ENCODE results near the gene C16orf89. TPM values are rescaled to one million over a fixed set of nuclear protein-coding genes. Genes with fewer than 3 reads are reported as not detected.

Gene C16orf89
- total RNA-seq, 1 donor from 2014 or later: not detected

- H4K20me1 ChIP-seq (ENCODE audit: insufficient read depth, low read length): no peaks in the 10 kb centered on the region
- H3K9me3 ChIP-seq (ENCODE audit: insufficient read depth, low read depth, low read length): no peaks in the 10 kb centered on the region
- peaks cover 14% of the 10 kb centered on the region for H3K27me3 Mint-ChIP-seq (ENCODE audit: low read depth, unreplicated experiment)
- FAIRE-seq: no peak
- no peak overlapping the region for H2AFZ ChIP-seq (ENCODE audit: low read depth, low read length)
- no peak overlapping the region for H3K9ac ChIP-seq (ENCODE audit: low read length)
- no peak for DNase-seq (ENCODE audit: low read depth)
- no peak for TF ChIP-seq CTCF (IDR thresholded peaks at IDR 0.05; ENCODE audit: insufficient read depth, low read depth, low read length)
- peaks cover 2% of the 10 kb centered on the region for H3K27me3 ChIP-seq (ENCODE audit: insufficient read depth, low read length)
- H3K4me1 Mint-ChIP-seq (ENCODE audit: low read depth, unreplicated experiment): no peaks in the 10 kb centered on the region
- no peaks in the 10 kb centered on the region for H3K4me1 ChIP-seq (ENCODE audit: insufficient read depth, low read length)
- H3K27ac ChIP-seq (ENCODE audit: low read depth, low read length): no peak overlapping the region
- no peak overlapping the region for H3K4me3 ChIP-seq (ENCODE audit: insufficient read depth, low read depth, low read length)
- no peaks in the 10 kb centered on the region for H3K36me3 Mint-ChIP-seq (ENCODE audit: low read depth, unreplicated experiment)
- H3K36me3 ChIP-seq (ENCODE audit: insufficient read depth, low read length): no peaks in the 10 kb centered on the region
- no peaks in the 10 kb centered on the region for H3K79me2 ChIP-seq (ENCODE audit: insufficient read depth, low read length)
- no peak overlapping the region for H3K27ac Mint-ChIP-seq (ENCODE audit: unreplicated experiment)
- H3K9me3 Mint-ChIP-seq (ENCODE audit: unreplicated experiment): no peaks in the 10 kb centered on the region
- H3K4me2 ChIP-seq (ENCODE audit: low read length): no peak overlapping the region
- H3K4me3 Mint-ChIP-seq (ENCODE audit: unreplicated experiment): no peak overlapping the region
Measured at GRCh38 chr16:5004311-5004710, 61.4 kb downstream of the C16orf89 start.

- H3K27ac Mint-ChIP-seq (ENCODE audit: unreplicated experiment): no peak overlapping the region
- no peak for FAIRE-seq
- H3K4me1 Mint-ChIP-seq (ENCODE audit: low read depth, unreplicated experiment): no peaks in the 10 kb centered on the region
- Histone ChIP-seq H3K27me3 (ENCODE audit: insufficient read depth, low read length) (peaks cover 5% of the 10 kb centered on the region), H3K36me3 (ENCODE audit: insufficient read depth, low read length) (no peaks in the 10 kb centered on the region), H3K4me3 (ENCODE audit: insufficient read depth, low read depth, low read length) (no peak overlapping the region), H3K79me2 (ENCODE audit: insufficient read depth, low read length) (no peaks in the 10 kb centered on the region), H3K9me3 (ENCODE audit: insufficient read depth, low read depth, low read length) (no peaks in the 10 kb centered on the region), H4K20me1 (ENCODE audit: insufficient read depth, low read length) (no peaks in the 10 kb centered on the region), H2AFZ (ENCODE audit: low read depth, low read length) (no peak overlapping the region), H3K4me1 (ENCODE audit: insufficient read depth, low read length) (no peaks in the 10 kb centered on the region), H3K27ac (ENCODE audit: low read depth, low read length) (no peak overlapping the region), H3K9ac (ENCODE audit: low read length) (no peak overlapping the region), H3K4me2 (ENCODE audit: low read length) (no peak overlapping the region)
- H3K27me3 Mint-ChIP-seq (ENCODE audit: low read depth, unreplicated experiment): peaks cover 11% of the 10 kb centered on the region
- no peak for TF ChIP-seq EZH2 (IDR thresholded peaks at IDR 0.05; ENCODE audit: insufficient read depth, low read length)
- TF ChIP-seq CTCF (IDR thresholded peaks at IDR 0.05; ENCODE audit: insufficient read depth, low read depth, low read length): no peak
- H3K4me3 Mint-ChIP-seq (ENCODE audit: unreplicated experiment): no peak overlapping the region
- DNase-seq (ENCODE audit: low read depth): no peak
- no peaks in the 10 kb centered on the region for H3K36me3 Mint-ChIP-seq (ENCODE audit: low read depth, unreplicated experiment)
- no peaks in the 10 kb centered on the region for H3K9me3 Mint-ChIP-seq (ENCODE audit: unreplicated experiment)
Measured at GRCh38 chr16:5003828-5004227, 61.9 kb downstream of the C16orf89 start.

GRCh38 chr16:5003211-5003610 lies 62.5 kb downstream of the C16orf89 start:
- Histone ChIP-seq H3K27ac (ENCODE audit: low read depth, low read length) (no peak overlapping the region), H3K4me2 (ENCODE audit: low read length) (no peak overlapping the region), H2AFZ (ENCODE audit: low read depth, low read length) (no peak overlapping the region), H3K36me3 (ENCODE audit: insufficient read depth, low read length) (no peaks in the 10 kb centered on the region), H3K4me1 (ENCODE audit: insufficient read depth, low read length) (no peaks in the 10 kb centered on the region), H3K9ac (ENCODE audit: low read length) (no peak overlapping the region), H3K27me3 (ENCODE audit: insufficient read depth, low read length) (peaks cover 5% of the 10 kb centered on the region), H4K20me1 (ENCODE audit: insufficient read depth, low read length) (no peaks in the 10 kb centered on the region), H3K9me3 (ENCODE audit: insufficient read depth, low read depth, low read length) (no peaks in the 10 kb centered on the region), H3K79me2 (ENCODE audit: insufficient read depth, low read length) (no peaks in the 10 kb centered on the region), H3K4me3 (ENCODE audit: insufficient read depth, low read depth, low read length) (no peak overlapping the region)
- H3K36me3 Mint-ChIP-seq (ENCODE audit: low read depth, unreplicated experiment): no peaks in the 10 kb centered on the region
- H3K27ac Mint-ChIP-seq (ENCODE audit: unreplicated experiment): no peak overlapping the region
- DNase-seq (ENCODE audit: low read depth) (no peak), FAIRE-seq (no peak)
- peaks cover 11% of the 10 kb centered on the region for H3K27me3 Mint-ChIP-seq (ENCODE audit: low read depth, unreplicated experiment)
- TF ChIP-seq EZH2 (IDR thresholded peaks at IDR 0.05; ENCODE audit: insufficient read depth, low read length) (no peak), CTCF (IDR thresholded peaks at IDR 0.05; ENCODE audit: insufficient read depth, low read depth, low read length) (no peak)
- no peaks in the 10 kb centered on the region for H3K9me3 Mint-ChIP-seq (ENCODE audit: unreplicated experiment)
- H3K4me3 Mint-ChIP-seq (ENCODE audit: unreplicated experiment): no peak overlapping the region
- H3K4me1 Mint-ChIP-seq (ENCODE audit: low read depth, unreplicated experiment): no peaks in the 10 kb centered on the region
